B cell (primary cell): ENCODE data around the gene CPSF4L. TPM values are rescaled to one million over a fixed set of nuclear protein-coding genes. Genes with fewer than 3 reads are reported as not detected.

Experiments
- ATAC-seq: fragments of 200-7000 bp; cut with Tn5 transposase; one replicate; pipeline ENCODE4 v1.10.0; 2021; ENCODE audit warnings: low read depth, mild to moderate bottlenecking, moderate number of reproducible peaks, moderate library complexity
- CTCF ChIA-PET: fragments of 350-600 bp; sonication (Branson Sonifier 250); formaldehyde crosslinking; loops from one replicate; lab custom pipeline; 2021; ENCODE audit warnings: antibody characterized with exemption, inconsistent platforms; lab: Charles Lee
- POLR2A ChIA-PET: fragments of 350-600 bp; sonication (Branson Sonifier 250); formaldehyde crosslinking; loops from one replicate; lab custom pipeline; 2021; ENCODE audit warnings: antibody characterized with exemption; lab: Charles Lee
- DNase-seq: peaks from one replicate; pipeline ENCODE4 v3.0.0; 2013
- H2AFZ ChIP-seq: 2 replicates; pipeline ENCODE4 v1.6.1; 2012; ENCODE audit warnings: mild to moderate bottlenecking, low read depth, low read length; ENCODE audit not compliant: insufficient read depth, poor library complexity, severe bottlenecking
- H3K27ac ChIP-seq, 2 donors: 1 replicate in 1 of 2; 2 replicates in 1 of 2; pipeline ENCODE4 v1.5.1; 2012 to 2013; ENCODE audit warnings: low read length in 2 of 2, mild to moderate bottlenecking in 2 of 2, moderate library complexity in 1 of 2
- H3K27me3 ChIP-seq, 4 experiments: fragments of 200-600 bp in 1 of 4; sonication (generic) in 1 of 4; replicated peaks in 1 of 4; 1 replicate in 2 of 4; 2 replicates in 2 of 4; pipeline versions ENCODE4 v1.6.1 to v1.7.0; 2013 to 2016; ENCODE audit warnings: low read length in 3 of 4, mild to moderate bottlenecking in 2 of 4, mixed read lengths in 1 of 4, moderate library complexity in 1 of 4; ENCODE audit not compliant: insufficient read depth in 4 of 4, control insufficient read depth in 3 of 4; ENCODE audit errors: control extremely low read depth in 1 of 4
- H3K36me3 ChIP-seq, 2 experiments: replicated peaks in 1 of 2; 1 replicate in 1 of 2; 2 replicates in 1 of 2; pipeline versions ENCODE4 v1.6.1 to v1.7.1; 2013; ENCODE audit warnings: low read length in 1 of 2; ENCODE audit not compliant: insufficient read depth in 2 of 2, control insufficient read depth in 1 of 2; ENCODE audit errors: control extremely low read depth in 1 of 2, extremely low read depth in 1 of 2
- H3K4me1 ChIP-seq, 2 donors: fragments of 200-600 bp in 1 of 2; sonication (generic) in 1 of 2; 1 replicate in 1 of 2; 2 replicates in 1 of 2; pipeline versions ENCODE4 v1.5.1 to v1.6.1; 2013 to 2017; ENCODE audit warnings: low read length in 2 of 2; ENCODE audit not compliant: control insufficient read depth in 2 of 2, insufficient read depth in 2 of 2
- H3K4me2 ChIP-seq: replicated peaks from 2 replicates; pipeline ENCODE3; 2012; ENCODE audit warnings: mild to moderate bottlenecking, low read depth, low read length; ENCODE audit not compliant: poor library complexity, severe bottlenecking
- H3K4me3 ChIP-seq, 5 experiments: fragments of 200-600 bp in 1 of 5; sonication (generic) in 1 of 5; 1 replicate in 3 of 5; 2 replicates in 2 of 5; pipeline versions ENCODE4 v1.5.1 to v1.7.0; 2011 to 2016; ENCODE audit warnings: low read length in 4 of 5, mild to moderate bottlenecking in 4 of 5, low read depth in 2 of 5, control low read depth in 1 of 5, moderate library complexity in 1 of 5; ENCODE audit not compliant: insufficient read depth in 1 of 5; ENCODE audit errors: control extremely low read depth in 1 of 5, extremely low read depth in 1 of 5
- H3K79me2 ChIP-seq: fragments of 200-600 bp; sonication (generic); one replicate; pipeline ENCODE4 v1.6.0; 2016; ENCODE audit warnings: low read length; ENCODE audit not compliant: control insufficient read depth, insufficient read depth
- H3K9ac ChIP-seq: fragments of 200-600 bp; sonication (generic); 2 replicates; pipeline ENCODE4 v1.6.1; 2017; ENCODE audit warnings: mild to moderate bottlenecking, low read length, moderate library complexity
- H3K9me3 ChIP-seq, 3 donors: one replicate each; pipeline versions ENCODE4 v1.6.1 to v1.7.1; 2013; ENCODE audit warnings: low read length in 2 of 3; ENCODE audit not compliant: control insufficient read depth in 2 of 3, insufficient read depth in 1 of 3; ENCODE audit errors: control extremely low read depth in 1 of 3
- H4K20me1 ChIP-seq: 2 replicates; pipeline ENCODE4 v1.6.0; 2012; ENCODE audit warnings: mild to moderate bottlenecking, low read length; ENCODE audit not compliant: insufficient read depth, control insufficient read depth, poor library complexity, severe bottlenecking
- H3K27ac Mint-ChIP-seq: one replicate; pipeline ENCODE4 v1.8.0; 2021; ENCODE audit warnings: mixed read lengths
- H3K27me3 Mint-ChIP-seq: one replicate; pipeline ENCODE4 v1.8.0; 2021; ENCODE audit warnings: mixed read lengths
- H3K4me1 Mint-ChIP-seq: one replicate; pipeline ENCODE4 v1.8.0; 2021; ENCODE audit warnings: mixed read lengths
- H3K4me3 Mint-ChIP-seq: one replicate; pipeline ENCODE4 v1.8.0; 2021; ENCODE audit warnings: mixed read lengths
- H3K9me3 Mint-ChIP-seq: one replicate; pipeline ENCODE4 v1.8.0; 2022; ENCODE audit warnings: mixed read lengths; ENCODE audit not compliant: insufficient read depth
- EZH2 ChIP-seq: IDR thresholded peaks from 2 replicates; pipeline ENCODE4 v1.6.1; 2012; ENCODE audit warnings: borderline replicate concordance, low read depth, mild to moderate bottlenecking, moderate library complexity, low read length; ENCODE audit not compliant: insufficient read depth, poor library complexity, severe bottlenecking
- WGBS: methylation state at CpG from one replicate; pipeline ENCODE4 v1.1.5; 2013; ENCODE audit warnings: missing lambda C conversion rate; ENCODE audit not compliant: insufficient coverage; 5-methylcytosine and 5-hydroxymethylcytosine counted together
- intact Hi-C: fragments of 100-400 bp; cut with micrococcal nuclease; formaldehyde crosslinking; loops from one replicate; pipeline ENCODE4 v1.10.0; 2022
- polyA plus RNA-seq: library from polyadenylated mRNA; depleted of rRNA; stranded (reverse); fragments of >200 nt; gene quantifications from 2 replicates; pipeline ENCODE4 v1.2.3, GENCODE V29; 2012
- total RNA-seq, 2 donors: library from RNA; stranded (reverse); fragments of 120-200 nt in 1 of 2; gene quantifications; 1 replicate in 1 of 2; 2 replicates in 1 of 2; pipeline versions ENCODE4 v1.2.3 to v1.2.4, GENCODE V29; 2013 to 2022
- TF ChIP-seq, protein P1 (sequence below): fragments of 200-600 bp; IDR thresholded peaks from one replicate; pipeline ENCODE4 v1.8.0; 2022; ENCODE audit warnings: antibody characterized with exemption, mild to moderate bottlenecking

Gene CPSF4L
- total and polyA plus RNA-seq, 2 donors (not counting 1 experiment from before 2014, with no cell fraction given), result not detected

DNA sequence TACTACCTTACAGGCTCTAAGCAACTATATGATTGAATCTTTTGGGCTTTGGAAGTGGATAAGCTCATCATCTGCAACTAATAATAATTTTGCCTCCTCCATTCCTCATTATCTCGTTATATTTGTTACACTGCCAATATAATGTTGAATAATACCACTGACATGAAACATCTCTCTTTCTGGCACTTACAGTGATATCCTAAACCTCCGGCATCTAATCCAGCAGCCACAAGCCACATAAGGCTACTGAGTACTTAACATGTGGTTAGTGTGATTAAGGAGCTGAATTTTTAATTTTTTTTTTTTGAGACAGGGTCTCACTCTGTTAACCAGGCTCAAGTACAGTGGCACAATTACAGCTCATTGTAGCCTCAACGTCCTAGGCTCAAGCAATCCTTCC is 40.5 kb upstream of the CPSF4L start:
- no peak overlapping the region for H3K27ac ChIP-seq
- no peaks in the 10 kb centered on the region for H3K79me2 ChIP-seq
- no peaks in the 10 kb centered on the region for H3K9me3 Mint-ChIP-seq
- no peaks in the 10 kb centered on the region for H3K9me3 ChIP-seq
- H3K9ac ChIP-seq, result no peak overlapping the region
- TF ChIP-seq EZH2, result no peak
- TF ChIP-seq, protein P1, sequence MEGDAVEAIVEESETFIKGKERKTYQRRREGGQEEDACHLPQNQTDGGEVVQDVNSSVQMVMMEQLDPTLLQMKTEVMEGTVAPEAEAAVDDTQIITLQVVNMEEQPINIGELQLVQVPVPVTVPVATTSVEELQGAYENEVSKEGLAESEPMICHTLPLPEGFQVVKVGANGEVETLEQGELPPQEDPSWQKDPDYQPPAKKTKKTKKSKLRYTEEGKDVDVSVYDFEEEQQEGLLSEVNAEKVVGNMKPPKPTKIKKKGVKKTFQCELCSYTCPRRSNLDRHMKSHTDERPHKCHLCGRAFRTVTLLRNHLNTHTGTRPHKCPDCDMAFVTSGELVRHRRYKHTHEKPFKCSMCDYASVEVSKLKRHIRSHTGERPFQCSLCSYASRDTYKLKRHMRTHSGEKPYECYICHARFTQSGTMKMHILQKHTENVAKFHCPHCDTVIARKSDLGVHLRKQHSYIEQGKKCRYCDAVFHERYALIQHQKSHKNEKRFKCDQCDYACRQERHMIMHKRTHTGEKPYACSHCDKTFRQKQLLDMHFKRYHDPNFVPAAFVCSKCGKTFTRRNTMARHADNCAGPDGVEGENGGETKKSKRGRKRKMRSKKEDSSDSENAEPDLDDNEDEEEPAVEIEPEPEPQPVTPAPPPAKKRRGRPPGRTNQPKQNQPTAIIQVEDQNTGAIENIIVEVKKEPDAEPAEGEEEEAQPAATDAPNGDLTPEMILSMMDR, result no peak
- ChIA-PET POLR2A (no interaction called here), CTCF (no interaction called here)
- no peak overlapping the region for H3K4me2 ChIP-seq
- H3K4me1 ChIP-seq, result no peaks in the 10 kb centered on the region
- intact Hi-C loops, result no loop called here
- no peaks in the 10 kb centered on the region for H4K20me1 ChIP-seq
- peaks cover 0 to 13% (median 4%) of the 10 kb centered on the region in 4 experiments for H3K27me3 ChIP-seq
- H3K4me3 Mint-ChIP-seq, result no peak overlapping the region
- H2AFZ ChIP-seq, result no peak overlapping the region
- WGBS, result 90% methylated on average over 1 of the region's 3 CpGs
- peaks cover 15% of the 10 kb centered on the region for H3K27me3 Mint-ChIP-seq
- H3K36me3 ChIP-seq, result no peaks in the 10 kb centered on the region
- no peak overlapping the region for H3K4me3 ChIP-seq
- ATAC-seq (no peak), DNase-seq (no peak)
- H3K27ac Mint-ChIP-seq, result no peak overlapping the region
- peaks cover 1% of the 10 kb centered on the region for H3K4me1 Mint-ChIP-seq

DNA sequence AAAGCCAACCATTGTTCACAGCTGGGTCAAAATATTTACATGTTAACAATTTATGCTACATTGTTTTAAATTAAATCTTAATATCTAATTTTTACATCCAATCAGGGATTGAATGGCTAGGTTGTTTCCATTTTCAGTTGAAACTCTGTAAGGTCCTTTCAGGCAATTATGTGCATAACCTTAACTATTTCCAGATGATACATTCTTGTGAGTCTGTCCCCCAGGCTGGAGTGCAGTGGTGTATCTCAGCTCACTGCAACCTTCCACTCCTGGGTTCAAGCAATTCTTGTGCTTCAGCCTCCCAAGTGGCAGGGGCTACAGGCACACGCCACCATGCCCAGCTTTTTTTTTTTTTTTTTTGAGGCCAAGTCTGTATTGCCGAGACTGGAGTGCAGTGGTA is 39.7 kb upstream of the CPSF4L start:
- no peaks in the 10 kb centered on the region for H3K79me2 ChIP-seq
- no peak for ATAC-seq
- WGBS, result 92% methylated on average over 1 of the region's 2 CpGs
- H3K27ac ChIP-seq, result no peak overlapping the region
- no peak overlapping the region for H3K4me2 ChIP-seq
- H3K9me3 ChIP-seq, result no peaks in the 10 kb centered on the region
- H4K20me1 ChIP-seq, result no peaks in the 10 kb centered on the region
- Mint-ChIP-seq H3K27me3 (peaks cover 15% of the 10 kb centered on the region), H3K4me1 (peaks cover 1% of the 10 kb centered on the region), H3K4me3 (no peak overlapping the region), H3K27ac (no peak overlapping the region), H3K9me3 (no peaks in the 10 kb centered on the region)
- TF ChIP-seq EZH2, result no peak
- TF ChIP-seq, protein P1, result no peak
- H2AFZ ChIP-seq, result no peak overlapping the region
- DNase-seq, result no peak
- ChIA-PET POLR2A (no interaction called here), CTCF (no interaction called here)
- H3K4me1 ChIP-seq, result no peaks in the 10 kb centered on the region
- no peak overlapping the region for H3K9ac ChIP-seq
- intact Hi-C loops, result no loop called here
- H3K36me3 ChIP-seq, result no peaks in the 10 kb centered on the region
- peaks cover 0 to 5% (median 2%) of the 10 kb centered on the region in 4 experiments for H3K27me3 ChIP-seq
- no peak overlapping the region for H3K4me3 ChIP-seq
